GM19035 (cell line): ENCODE results near the gene SCGB1C2.

Experiments
- ATAC-seq: cut with Tn5 transposase; IDR thresholded peaks from one replicate; pipeline ENCODE4 v1.9.1; 2021; ENCODE audit not compliant: unreplicated experiment

The SCGB1C2 gene

DNA sequence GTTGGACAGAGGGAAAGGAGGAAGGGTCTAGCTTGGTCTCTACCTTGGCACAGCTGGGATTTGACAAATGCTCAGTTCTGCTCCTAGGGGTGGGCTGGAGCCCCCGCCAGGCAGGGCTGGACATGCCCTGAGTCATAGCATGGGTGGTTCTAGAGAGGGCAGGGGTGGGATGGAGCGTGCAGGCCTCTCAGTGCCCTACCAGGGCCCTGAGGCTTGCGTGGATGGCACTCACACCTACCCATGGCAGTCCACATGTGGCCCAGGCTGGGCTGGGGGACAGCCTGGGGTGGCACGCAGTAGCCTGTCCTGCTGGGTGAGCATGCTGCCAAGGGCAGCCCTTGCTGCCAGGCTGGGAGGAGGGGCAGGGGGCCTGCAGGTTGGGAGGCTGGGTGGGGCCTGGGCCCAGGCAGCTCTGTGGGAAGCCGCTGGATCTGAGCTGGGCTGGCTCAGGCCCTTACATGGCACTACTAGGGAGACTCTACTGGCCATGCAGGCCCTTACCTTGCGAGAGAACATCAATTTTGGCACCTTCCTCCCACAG lies 32.8 kb downstream of the SCGB1C2 start:
- ATAC-seq, result no peak

DNA sequence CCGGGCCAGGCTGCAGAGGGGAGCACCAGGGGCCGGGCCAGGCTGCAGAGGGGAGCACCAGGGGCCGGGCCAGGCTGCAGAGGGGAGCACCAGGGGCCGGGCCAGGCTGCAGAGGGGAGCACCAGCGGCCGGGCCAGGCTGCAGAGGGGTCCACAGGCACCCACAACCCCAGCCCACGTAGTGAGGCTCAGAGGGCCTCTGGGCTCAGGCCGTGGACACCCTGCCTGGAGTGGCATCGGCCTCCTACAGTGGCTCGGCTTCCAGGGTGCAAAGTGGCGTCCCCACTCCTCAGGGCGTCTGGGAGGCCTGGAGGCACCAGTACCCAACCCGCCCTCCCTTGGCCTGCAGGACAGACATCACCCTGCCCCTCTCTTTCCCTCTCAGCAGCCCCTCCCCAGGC lies 34.5 kb downstream of the SCGB1C2 start:
- ATAC-seq, result no peak

- ATAC-seq, result no peak
Observed at GRCh38 chr17:172401-172800, 35.0 kb downstream of the SCGB1C2 start.

DNA sequence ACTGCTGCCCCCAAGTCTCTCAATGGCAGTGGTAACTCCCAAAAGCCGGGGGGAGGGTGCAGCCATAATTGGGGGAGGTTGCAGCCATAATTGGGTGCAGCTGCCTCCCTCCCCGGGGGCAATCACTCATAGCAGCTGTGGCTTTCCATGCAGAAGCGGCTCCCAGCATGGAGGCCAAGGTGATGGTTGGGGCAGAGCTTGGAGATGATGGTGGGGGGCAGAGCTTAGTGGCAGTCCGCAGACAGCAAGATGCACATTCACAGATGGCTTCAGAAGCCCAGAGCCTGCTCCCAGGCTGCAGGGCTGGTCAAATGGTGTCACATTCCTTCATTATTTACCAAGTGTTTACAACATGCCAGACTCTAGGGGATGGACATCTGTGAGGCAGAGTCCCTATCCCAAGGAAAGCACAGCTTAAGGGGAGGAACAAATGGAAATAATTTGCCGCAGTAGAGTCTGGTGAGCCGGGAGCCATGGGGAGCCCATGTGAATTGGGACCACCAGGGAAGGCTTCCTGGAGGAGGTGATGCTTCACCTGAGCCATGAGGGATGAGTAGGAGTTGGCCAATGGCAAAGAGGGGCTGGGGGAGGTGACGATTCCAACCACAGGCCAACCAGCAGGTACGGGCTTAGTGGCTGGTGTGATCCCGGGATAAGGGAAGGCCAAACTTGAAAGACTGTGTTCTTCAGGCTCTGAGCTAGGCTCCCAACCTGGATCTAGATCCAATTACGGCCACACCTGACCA lies 36.0 kb downstream of the SCGB1C2 start:
- no peak for ATAC-seq

- no peak for ATAC-seq
Observed at GRCh38 chr17:177155-177554, 39.8 kb downstream of the SCGB1C2 start.

DNA sequence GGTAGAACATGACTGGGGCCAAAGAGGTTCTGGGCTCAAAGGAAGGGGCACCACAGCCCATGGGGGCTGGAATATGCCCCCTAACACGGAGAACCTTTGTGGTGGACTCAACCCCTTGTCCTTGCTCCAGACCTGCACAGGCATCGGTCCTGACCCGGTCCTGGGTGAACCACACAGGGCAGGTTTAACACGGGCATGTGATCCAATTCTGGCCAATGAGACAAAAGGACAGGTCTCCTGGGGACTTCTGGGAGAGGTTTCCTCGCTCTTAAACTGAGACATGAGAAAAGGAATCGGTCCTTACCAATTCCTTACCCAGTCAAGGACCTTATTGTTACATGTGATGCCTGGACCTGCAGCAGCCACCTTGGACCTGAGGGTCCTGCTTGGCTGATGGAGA lies 40.4 kb downstream of the SCGB1C2 start:
- ATAC-seq, result no peak

GRCh38 chr17:178292-179065 lies 41.1 kb downstream of the SCGB1C2 start:
- ATAC-seq, result no peak

DNA sequence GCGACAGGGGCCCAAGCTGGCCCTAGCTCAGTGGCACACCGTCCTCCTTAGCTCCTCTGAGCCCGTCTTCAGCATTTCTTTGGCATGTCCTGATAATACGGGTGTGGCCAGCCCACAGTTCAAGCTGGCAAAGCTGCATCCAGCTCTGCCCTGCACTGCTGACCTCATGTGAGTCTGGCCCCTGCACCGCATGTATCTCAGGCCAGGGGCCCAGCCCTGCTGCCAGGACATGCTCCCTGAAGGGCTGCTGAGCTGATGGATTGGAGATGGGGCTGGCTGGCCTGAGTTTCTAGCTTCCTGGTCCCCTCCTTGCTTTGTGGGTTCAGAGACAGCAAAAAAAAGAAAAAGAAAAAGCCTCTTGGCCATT lies 41.7 kb downstream of the SCGB1C2 start:
- no peak for ATAC-seq

GRCh38 chr17:179781-180380 lies 42.5 kb downstream of the SCGB1C2 start:
- no peak for ATAC-seq

- ATAC-seq, result no peak
Observed at GRCh38 chr17:180381-181244, 43.2 kb downstream of the SCGB1C2 start.

DNA sequence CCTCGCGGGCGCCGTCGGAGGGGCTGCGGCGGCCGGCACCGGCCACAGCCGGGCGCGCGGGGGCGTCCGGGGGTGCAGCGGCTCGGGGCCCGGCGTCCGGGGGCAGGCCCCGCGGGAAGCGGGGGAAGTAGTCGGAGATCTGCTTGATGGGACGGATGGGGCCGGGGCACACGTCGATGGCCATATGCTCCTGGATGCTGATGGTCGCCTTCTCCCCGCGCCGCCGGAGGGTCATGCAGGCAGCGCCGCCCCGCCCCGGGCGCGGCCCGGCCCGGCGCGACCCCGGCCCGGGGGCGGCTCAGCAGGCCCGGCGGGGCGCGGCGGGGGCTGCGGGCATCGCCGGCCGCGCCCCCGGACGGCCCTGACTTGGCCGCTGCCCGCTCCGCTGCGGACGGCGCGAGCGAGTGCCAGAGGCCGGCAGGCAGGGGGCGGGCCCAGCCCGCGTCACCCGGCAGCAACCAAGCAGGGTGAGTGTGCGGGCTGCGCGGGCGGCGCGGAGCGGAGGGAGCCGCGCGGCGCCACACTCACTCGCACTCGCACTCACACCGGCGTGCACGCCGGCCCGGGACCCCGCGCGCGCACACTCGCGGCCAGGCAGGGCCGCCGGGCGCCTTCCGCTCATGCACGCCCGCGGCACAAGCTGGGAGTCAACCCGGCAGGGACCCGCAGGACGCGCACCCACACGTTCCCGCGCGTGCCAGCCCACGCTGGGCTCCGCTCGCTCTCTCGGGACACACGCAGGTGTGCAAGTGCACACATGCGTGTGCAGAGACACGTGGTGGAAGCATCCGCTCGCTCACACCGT lies 44.1 kb downstream of the SCGB1C2 start, which contains the start of gene DOC2B:
DOC2B (minus strand) TSS at position 406 of the 805 bp plus-strand sequence; CDS start at position 235, 171 bp downstream.
- no peak for ATAC-seq

DNA sequence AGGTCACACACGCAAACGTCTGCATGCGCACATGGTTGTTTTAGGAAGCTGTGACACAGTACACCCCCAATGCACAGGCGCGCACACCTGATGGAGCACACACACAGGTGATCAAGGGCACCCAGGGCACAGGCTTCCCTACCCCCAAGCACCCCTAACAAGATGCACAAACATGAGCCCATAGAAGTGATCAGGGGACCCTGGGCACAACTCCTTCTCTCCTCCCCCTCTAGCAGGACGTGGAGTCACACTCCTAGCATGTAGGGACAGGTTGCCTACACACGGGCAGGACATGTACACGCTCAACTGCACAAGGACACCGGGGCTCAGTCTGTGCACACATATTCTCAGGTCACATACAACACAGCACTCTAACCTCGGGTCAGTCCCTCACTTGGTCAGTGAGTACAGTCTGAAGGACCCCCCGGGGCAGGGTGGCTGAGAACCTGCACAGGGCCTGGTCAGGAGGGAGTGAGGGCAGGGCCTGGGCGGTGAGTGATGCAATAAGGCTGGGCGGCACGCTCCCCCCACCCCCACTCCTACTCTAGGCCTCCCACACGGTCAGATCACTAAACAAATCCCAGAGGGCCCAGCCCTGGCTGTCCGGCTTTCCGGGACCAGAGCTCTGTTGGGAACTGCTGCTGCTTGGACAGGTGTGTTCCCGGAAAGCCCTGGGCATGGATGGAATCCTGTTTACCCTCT lies 44.8 kb downstream of the SCGB1C2 start:
- no peak for ATAC-seq

DNA sequence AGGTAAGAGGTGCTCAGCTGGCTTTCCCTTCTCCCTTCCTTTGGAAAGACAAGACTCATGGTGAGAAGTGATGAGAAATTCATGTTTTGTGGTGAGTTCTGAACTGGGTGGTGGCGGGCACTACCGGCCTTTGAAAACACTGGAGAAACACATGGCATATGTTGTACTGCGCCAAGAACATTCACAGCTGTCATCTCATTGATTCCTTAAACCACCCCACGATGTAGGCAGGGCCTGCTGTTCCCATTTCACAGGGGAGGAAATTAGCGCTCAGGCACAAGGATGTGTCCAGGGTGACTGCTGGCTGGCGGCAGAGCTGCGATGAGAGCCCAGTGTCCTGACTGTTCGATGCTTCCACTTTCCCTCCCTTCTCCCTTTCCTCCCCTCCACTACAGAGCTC lies 45.7 kb downstream of the SCGB1C2 start:
- ATAC-seq, result no peak

GRCh38 chr17:185445-186138 lies 48.2 kb downstream of the SCGB1C2 start:
- ATAC-seq, result no peak

GRCh38 chr17:187130-187529 lies 49.8 kb downstream of the SCGB1C2 start:
- ATAC-seq, result no peak
